Astrocyte of the spinal cord (primary cell): Measurements from ENCODE around the gene CEP164.

Experiments used
- DNase-seq: peaks from one replicate; pipeline ENCODE4 v3.0.0; 2011; ENCODE audit warnings: low read depth, low spot score
- H3K4me3 ChIP-seq: 2 replicates; pipeline ENCODE4 v1.5.1; 2011; ENCODE audit warnings: low read depth, mild to moderate bottlenecking, low read length, moderate library complexity
- in situ Hi-C: cut with HindIII; loops from 2 replicates; pipeline ENCODE4 v1.10.0; 2017; ENCODE audit warnings: low sequenced_read_pairs
- TF ChIP-seq, protein P1 (sequence below): IDR thresholded peaks from 2 replicates; pipeline ENCODE4 v1.5.1; 2012; ENCODE audit warnings: low read depth, mild to moderate bottlenecking, low read length, inconsistent platforms

CEP164 gene

DNA sequence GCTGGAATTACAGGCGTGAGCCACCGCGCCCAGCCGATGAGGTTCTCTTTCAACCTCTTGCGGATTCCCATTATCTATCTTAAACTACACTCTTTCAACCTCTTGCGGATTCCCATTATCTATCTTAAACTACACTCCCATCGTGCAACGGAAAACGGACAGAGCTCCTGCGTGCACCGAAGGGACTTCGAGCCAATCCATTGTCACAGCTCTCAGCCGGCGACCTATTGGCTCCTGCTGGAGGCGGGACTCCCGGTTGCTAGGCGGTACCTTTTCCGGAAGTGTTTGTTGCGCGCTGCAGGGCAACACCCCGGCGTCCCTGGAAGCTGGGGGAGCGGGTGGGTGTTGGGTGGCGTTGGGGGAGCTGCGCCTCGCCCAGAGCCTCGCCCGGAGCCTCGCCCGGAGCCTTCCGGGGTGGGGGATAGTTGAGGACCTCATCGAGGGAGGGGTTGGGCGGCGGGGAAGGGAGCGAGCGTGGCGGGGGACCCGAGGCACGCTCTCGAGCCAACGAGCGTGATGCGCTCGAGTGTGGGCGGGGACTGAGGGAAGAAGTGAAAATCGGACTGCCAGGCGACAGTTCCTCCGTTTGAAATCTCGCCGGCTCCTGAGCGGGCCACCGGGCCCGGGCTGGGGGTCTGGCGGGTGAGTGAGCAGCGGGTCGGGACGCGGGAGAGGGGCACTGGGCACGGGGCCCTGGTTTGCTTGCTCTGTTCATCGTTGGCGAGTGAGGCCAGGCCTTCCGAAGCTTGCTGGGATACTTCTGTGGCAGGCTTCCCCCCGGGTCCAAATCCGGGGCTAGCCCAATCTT is at the start of gene CEP164:
TSS of gene CEP164 (plus strand) at position 288 of the 808 bp plus-strand sequence. CDS start 10,733 bp downstream, outside the sequence.
- TF ChIP-seq, protein P1, sequence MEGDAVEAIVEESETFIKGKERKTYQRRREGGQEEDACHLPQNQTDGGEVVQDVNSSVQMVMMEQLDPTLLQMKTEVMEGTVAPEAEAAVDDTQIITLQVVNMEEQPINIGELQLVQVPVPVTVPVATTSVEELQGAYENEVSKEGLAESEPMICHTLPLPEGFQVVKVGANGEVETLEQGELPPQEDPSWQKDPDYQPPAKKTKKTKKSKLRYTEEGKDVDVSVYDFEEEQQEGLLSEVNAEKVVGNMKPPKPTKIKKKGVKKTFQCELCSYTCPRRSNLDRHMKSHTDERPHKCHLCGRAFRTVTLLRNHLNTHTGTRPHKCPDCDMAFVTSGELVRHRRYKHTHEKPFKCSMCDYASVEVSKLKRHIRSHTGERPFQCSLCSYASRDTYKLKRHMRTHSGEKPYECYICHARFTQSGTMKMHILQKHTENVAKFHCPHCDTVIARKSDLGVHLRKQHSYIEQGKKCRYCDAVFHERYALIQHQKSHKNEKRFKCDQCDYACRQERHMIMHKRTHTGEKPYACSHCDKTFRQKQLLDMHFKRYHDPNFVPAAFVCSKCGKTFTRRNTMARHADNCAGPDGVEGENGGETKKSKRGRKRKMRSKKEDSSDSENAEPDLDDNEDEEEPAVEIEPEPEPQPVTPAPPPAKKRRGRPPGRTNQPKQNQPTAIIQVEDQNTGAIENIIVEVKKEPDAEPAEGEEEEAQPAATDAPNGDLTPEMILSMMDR: no peak
- in situ Hi-C loops: no loop called here
- peak within 1 kb of the TSS; percentile 77 for H3K4me3 ChIP-seq
- peak; percentile 98 for DNase-seq

DNA sequence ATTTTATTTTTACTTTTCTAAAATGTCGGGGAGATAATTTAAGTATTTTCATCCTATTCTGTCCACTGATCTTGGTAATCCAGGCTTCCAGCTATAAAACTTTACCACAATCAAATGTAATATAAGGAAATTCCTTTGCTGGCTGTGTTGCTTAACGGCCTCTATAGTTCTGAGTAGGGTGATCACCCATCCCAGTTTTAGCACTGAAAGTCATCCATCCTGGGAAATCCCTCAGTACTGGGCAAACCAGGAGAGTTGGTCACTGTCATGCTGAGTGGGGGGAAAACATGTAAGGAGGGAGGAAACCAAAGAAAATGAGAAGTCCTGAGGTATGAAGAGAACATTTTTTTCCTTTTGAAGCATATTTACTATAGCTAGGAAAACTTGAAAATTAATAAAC is 49.3 kb upstream of the CEP164 start:
- in situ Hi-C loops: no loop called here
- DNase-seq: no peak
- TF ChIP-seq, protein P1: no peak
- H3K4me3 ChIP-seq: no peak overlapping the region

DNA sequence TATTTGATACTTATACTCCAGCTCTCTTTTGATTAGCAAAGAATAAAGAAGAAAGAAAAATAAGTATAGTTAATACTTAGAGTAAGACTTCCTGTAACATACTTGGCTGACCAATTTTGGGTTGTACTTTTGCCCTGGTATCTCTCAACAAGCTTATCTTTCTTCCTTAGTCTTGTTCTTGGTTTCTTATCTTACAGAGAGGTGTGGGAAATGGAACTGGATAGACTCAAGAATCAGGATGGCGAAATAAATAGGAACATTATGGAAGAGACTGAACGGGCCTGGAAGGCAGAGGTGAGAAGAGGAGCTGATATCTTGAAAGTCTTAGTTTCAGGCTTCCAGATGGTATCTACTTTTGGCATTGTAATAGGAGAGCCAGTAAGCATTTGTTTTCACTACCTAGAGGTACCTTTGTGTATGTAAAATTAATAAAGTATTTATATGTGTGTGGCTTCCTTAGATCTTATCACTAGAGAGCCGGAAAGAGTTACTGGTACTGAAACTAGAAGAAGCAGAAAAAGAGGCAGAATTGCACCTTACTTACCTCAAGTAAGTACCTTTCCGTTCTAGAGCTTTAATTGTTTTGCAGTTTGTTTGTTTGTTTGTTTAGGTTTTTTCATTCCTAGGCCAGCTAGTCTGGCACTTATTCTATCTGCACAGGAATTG is 47.8 kb upstream of the CEP164 start:
- in situ Hi-C loops: no loop called here
- TF ChIP-seq, protein P1: no peak
- H3K4me3 ChIP-seq: no peak overlapping the region
- no peak for DNase-seq

DNA sequence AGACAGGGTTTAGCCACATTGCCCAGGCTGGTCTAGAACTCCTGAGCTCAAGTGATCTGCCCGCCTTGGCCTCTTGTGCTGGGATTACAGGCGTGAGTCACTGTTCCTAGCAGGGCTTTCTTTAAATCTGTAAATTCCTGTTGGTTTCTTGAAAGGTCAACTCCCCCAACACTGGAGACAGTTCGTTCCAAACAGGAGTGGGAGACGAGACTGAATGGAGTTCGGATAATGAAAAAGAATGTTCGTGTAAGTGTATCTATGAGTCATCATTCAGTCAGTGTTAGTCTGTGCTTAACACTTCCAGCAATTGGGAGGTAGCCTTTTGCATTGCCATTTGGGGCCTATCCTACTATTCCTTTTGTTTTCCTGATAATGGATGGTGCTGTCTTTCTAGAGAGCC is 46.5 kb upstream of the CEP164 start:
- H3K4me3 ChIP-seq: no peak overlapping the region
- in situ Hi-C loops: no loop called here
- TF ChIP-seq, protein P1: no peak
- DNase-seq: peak; percentile 94

DNA sequence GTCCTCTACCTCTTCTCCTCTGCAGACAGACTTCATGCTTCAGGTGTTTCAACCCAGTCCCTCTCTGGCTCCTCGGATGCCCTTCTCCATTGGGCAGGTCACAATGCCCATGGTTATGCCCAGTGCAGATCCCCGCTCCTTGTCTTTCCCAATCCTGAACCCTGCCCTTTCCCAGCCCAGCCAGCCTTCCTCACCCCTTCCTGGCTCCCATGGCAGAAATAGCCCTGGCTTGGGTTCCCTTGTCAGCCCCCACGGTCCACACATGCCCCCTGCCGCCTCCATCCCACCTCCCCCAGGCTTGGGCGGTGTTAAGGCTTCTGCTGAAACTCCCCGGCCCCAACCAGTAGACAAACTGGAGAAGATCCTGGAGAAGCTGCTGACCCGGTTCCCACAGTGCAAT is 45.8 kb upstream of the CEP164 start:
- in situ Hi-C loops: no loop called here
- DNase-seq: no peak
- H3K4me3 ChIP-seq: no peak overlapping the region
- TF ChIP-seq, protein P1: no peak

DNA sequence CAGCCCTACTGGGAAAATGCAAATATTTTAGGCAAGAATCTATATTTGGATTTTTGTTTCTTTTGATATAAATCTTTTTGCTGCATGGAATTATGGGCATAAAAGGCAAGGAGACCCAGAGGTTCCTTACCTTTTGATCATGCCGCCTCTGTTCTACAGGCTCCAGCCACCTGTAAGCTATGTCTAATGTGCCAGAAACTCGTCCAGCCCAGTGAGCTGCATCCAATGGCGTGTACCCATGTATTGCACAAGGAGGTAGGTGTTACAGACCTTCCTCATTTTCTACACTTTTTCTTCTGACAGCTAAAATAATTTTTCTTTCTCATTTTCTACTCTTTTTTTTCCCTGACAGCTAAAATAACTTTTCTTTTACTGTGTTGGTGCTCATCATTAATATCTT is 44.7 kb upstream of the CEP164 start:
- TF ChIP-seq, protein P1: no peak
- in situ Hi-C loops: no loop called here
- no peak overlapping the region for H3K4me3 ChIP-seq
- DNase-seq: no peak
